ENCODE data around the gene EBF3.
A peak's percentile ranks its signal among the peaks of the same experiment; 100 is the strongest.

Gene EBF3

GRCh38 chr10:129799942-129800341, 164.1 kb downstream of the EBF3 start:
- Histone ChIP-seq H3K4me1 (no peaks in the 10 kb centered on the region), H3K36me3 (no peaks in the 10 kb centered on the region), H3K4me3 (no peak overlapping the region), H3K9me3 (peaks cover 0 to 15% (median 12%) of the 10 kb centered on the region in 3 donors), H3K27ac (no peak overlapping the region), H3K27me3 (no peaks in the 10 kb centered on the region)
- intact Hi-C loops (cut with DNase I; ENCODE audit: low total_unique reads), result no loop called here
- no peak for TF ChIP-seq CTCF (IDR thresholded peaks at IDR 0.05)
- no peak for DNase-seq

- intact Hi-C loops (cut with DNase I; ENCODE audit: low total_unique reads), result no loop called here
- peak in 1 of 2 donors; percentile 11 for DNase-seq
- Histone ChIP-seq H3K27ac (no peak overlapping the region), H3K4me1 (no peaks in the 10 kb centered on the region), H3K36me3 (no peaks in the 10 kb centered on the region), H3K4me3 (no peak overlapping the region), H3K27me3 (no peaks in the 10 kb centered on the region), H3K9me3 (peaks cover 0 to 4% (median 3%) of the 10 kb centered on the region in 3 donors)
- TF ChIP-seq CTCF (IDR thresholded peaks at IDR 0.05), result no peak
Measured at GRCh38 chr10:129796710-129797420, 167.2 kb downstream of the EBF3 start.

GRCh38 chr10:129793996-129794395, 170.1 kb downstream of the EBF3 start:
- Histone ChIP-seq H3K27me3 (no peaks in the 10 kb centered on the region), H3K27ac (no peak overlapping the region), H3K4me3 (no peak overlapping the region), H3K36me3 (no peaks in the 10 kb centered on the region), H3K4me1 (no peaks in the 10 kb centered on the region), H3K9me3 (peaks cover 0 to 4% (median 0%) of the 10 kb centered on the region in 3 donors)
- intact Hi-C loops (cut with DNase I; ENCODE audit: low total_unique reads), result no loop called here
- TF ChIP-seq CTCF (IDR thresholded peaks at IDR 0.05), result no peak
- peak in 1 of 2 donors; percentile 23 for DNase-seq

GRCh38 chr10:129793479-129793878, 170.6 kb downstream of the EBF3 start:
- TF ChIP-seq CTCF (IDR thresholded peaks at IDR 0.05), result no peak
- Histone ChIP-seq H3K27me3 (no peaks in the 10 kb centered on the region), H3K4me1 (no peaks in the 10 kb centered on the region), H3K4me3 (no peak overlapping the region), H3K9me3 (peaks cover 0 to 10% (median 0%) of the 10 kb centered on the region in 3 donors), H3K27ac (no peak overlapping the region), H3K36me3 (no peaks in the 10 kb centered on the region)
- peak in 1 of 2 donors; percentile 17 for DNase-seq
- intact Hi-C loops (cut with DNase I; ENCODE audit: low total_unique reads), result no loop called here

- intact Hi-C loops (cut with DNase I; ENCODE audit: low total_unique reads), result no loop called here
- Histone ChIP-seq H3K9me3 (peaks cover 0 to 10% (median 0%) of the 10 kb centered on the region in 3 donors), H3K4me3 (no peak overlapping the region), H3K4me1 (no peaks in the 10 kb centered on the region), H3K27ac (no peak overlapping the region), H3K27me3 (no peaks in the 10 kb centered on the region), H3K36me3 (no peaks in the 10 kb centered on the region)
- no peak for TF ChIP-seq CTCF (IDR thresholded peaks at IDR 0.05)
- DNase-seq, result peak in 1 of 2 donors; percentile 23
Measured at GRCh38 chr10:129792864-129793263, 171.2 kb downstream of the EBF3 start.

Measured in tibial artery (tissue), 4 donors.